NCI-H187 treated with DMSO at 0.1 percent for 48 hours (cell line): Measurements from ENCODE around the gene SLC5A7.

Source experiments
- DNase-seq: peaks from one replicate; lab custom pipeline; 2025; lab: John Stamatoyannopoulos, UW

Gene SLC5A7

GRCh38 chr2:107986278-107987217 is at the start of gene SLC5A7:
TSS of gene SLC5A7 (plus strand) at chr2:107986524. CDS start at chr2:107988156, 1,632 bp downstream.
- no peak for DNase-seq

DNA sequence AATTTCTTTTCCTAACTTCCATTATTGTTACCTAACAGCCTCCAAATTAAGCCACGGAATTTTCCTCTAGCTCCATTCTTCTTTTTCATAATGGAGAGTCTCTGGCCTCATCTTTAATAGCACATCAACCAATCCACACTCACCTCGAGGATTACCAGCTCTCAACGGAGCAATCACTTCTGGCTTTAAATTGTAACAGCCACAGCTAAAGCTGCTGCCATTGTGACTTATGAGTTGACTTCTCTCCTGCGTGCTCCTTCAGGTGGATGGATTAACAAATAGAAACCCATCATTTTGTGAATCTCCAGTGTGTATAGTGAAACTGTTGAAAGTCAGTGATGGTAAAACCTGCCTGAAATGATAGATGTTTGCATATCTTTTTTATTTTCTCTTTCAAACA is 24.9 kb upstream of the SLC5A7 start:
- DNase-seq, result no peak

GRCh38 chr2:107964185-107964584 is 22.1 kb upstream of the SLC5A7 start:
- DNase-seq, result no peak

- DNase-seq, result no peak
Measured at GRCh38 chr2:107984707-107985106, 1.6 kb upstream of the SLC5A7 start.

DNA sequence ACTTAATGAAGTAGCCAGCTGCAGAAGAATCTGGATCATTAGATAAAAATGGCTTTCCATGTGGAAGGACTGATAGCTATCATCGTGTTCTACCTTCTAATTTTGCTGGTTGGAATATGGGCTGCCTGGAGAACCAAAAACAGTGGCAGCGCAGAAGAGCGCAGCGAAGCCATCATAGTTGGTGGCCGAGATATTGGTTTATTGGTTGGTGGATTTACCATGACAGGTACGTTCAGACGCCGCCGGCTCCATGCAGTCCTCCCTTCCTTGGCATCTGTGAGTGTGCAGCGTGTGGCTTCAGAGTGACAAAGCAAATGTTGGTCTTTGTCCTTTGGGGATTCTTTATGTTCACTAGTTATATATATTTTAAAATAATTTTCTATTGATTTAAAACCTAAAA is 1.8 kb downstream of the SLC5A7 start:
- DNase-seq, result no peak

DNA sequence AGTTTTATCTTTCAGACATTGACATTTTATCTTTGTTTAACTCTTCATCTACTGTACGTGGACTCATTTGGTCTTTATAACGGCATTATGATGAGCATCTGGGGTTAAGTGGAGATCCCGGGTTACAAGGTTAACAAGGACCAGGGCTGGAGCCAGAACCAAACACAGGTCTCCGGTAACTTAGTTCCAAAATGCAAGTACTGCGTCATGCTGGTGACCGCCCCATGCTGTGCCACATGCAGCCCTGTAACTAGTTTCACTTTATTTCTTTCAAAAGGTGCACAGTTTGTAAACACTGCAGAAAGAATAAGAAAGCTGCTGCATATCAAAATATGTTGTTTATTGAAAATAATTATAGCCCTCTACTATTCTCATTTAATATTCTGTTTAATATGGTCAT is 3.1 kb downstream of the SLC5A7 start:
- DNase-seq, result no peak

- DNase-seq, result no peak
Measured at GRCh38 chr2:107990718-107991117, 4.4 kb downstream of the SLC5A7 start.

- no peak for DNase-seq
Measured at GRCh38 chr2:107992069-107992468, 5.7 kb downstream of the SLC5A7 start.

- no peak for DNase-seq
Measured at GRCh38 chr2:107999158-107999557, 12.8 kb downstream of the SLC5A7 start.

DNA sequence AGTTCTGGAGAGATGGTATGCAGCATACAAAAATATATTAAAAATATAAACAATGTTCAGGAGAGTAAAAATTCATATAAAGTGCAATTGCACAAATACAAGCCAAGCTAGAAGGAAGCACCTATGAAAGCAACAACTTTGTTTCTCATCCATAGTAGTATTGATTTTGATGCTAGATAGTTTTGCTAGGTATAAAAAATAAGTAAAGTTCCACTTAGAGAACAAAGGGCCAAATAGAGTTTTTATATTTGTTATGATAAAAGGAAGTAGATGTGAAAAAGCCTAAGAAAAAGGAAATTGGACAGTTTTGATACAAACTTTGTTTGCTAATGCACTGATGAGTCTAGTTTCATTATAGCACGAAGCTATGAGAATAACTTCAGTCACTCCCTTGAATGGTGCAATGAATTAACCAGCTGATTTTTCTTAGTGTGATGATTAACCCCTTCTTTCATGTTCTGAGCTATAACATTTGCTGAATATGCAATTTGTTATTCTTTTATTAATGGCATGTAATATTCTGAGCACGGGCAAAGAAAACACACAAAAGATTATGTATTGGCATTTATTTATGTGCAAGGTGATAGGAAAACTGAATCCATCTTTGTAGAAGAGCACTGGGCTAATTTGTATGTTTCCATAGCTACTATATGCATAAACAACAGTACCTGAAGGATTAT is 24.7 kb downstream of the SLC5A7 start:
- DNase-seq, result no peak

DNA sequence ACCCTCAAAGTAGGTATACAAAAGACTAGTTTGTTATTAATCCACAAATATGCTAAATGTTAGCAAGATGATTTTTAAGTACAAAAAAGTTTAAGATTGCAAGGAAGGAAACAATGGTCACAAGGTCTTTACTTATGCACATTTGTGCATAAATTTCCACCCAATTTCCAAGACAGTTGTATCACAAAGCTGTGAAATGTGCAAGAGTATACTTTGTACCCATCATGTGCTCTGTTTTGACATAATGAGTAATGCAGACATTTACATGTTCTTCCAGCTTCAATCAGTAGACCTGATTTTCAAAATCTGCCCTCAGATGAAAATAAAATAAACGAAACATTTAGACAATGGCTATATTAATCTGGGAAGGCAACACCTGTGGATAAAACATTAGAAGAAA is 27.0 kb downstream of the SLC5A7 start:
- no peak for DNase-seq

- no peak for DNase-seq
Measured at GRCh38 chr2:108022628-108023027, 36.3 kb downstream of the SLC5A7 start.

- no peak for DNase-seq
Measured at GRCh38 chr2:108023776-108024175, 37.5 kb downstream of the SLC5A7 start.

DNA sequence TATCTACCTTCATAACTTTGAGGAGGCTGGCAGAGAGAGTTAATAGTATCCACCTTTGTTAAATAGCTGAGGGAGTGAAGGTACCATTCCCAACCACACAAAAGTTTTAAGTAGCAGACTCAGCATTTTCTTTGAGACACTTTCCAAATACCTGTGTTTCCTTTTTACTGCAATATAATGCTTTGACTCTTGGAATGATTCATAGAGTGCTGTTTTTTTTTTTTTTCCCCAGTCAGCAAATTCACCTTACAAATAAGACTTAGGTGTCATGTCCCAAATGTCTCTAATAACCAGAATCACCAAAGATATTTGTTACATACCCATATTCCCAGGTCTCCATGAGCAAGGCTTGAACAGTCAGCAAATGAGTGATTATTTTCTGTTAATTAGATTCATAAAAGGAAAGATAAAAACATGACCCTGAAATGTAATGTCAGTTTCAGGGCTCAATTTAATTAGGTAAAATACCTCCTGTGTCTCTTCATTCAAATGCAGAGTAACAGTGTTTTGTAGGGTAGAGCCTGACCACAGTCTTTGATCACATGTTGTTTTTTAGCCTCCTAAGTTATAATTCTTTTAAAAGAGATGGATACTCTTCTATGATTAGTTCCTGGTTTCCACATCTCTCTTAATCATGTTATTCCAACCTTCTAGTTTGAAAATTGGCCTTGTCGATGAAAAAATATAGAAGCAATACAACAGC is 39.9 kb downstream of the SLC5A7 start:
- DNase-seq, result no peak

DNA sequence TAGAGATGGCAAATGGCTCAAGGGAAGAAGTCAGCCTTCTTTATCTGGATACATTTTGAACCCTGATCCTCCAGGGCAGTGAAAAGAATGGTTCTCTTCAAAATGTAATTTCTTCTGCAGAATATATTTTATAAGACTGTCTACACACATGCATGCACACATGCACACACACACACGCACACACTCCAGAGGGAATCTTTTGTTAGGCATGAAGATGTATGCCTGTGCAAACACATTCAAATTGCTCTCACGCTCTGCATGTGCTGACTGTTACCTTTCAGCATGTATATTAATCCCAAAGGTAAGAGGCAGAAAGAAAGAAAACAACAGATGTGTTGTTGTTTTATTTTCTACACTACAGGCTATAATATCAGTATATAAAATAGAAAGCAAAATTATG is 43.2 kb downstream of the SLC5A7 start:
- no peak for DNase-seq

DNA sequence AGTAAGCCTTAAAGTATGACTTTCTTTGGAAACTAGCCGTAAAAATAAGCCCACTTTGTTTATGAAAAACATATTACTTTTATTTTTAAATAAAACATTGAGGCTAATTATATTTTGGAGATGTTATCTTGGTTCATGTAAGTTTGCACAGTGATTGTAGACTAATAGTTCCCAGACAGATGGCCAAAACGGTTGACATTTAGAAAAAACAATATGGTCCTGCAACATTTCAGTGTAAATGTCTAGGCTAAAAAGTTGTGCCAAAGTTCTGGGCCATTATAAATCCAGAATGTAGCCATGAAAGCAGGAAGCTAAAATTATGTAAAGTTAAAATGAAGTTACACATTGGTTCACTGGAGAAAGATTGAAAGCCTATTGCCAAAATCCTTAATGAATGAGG is 43.6 kb downstream of the SLC5A7 start:
- no peak for DNase-seq

- no peak for DNase-seq
Measured at GRCh38 chr2:108031471-108031941, 45.2 kb downstream of the SLC5A7 start.

DNA sequence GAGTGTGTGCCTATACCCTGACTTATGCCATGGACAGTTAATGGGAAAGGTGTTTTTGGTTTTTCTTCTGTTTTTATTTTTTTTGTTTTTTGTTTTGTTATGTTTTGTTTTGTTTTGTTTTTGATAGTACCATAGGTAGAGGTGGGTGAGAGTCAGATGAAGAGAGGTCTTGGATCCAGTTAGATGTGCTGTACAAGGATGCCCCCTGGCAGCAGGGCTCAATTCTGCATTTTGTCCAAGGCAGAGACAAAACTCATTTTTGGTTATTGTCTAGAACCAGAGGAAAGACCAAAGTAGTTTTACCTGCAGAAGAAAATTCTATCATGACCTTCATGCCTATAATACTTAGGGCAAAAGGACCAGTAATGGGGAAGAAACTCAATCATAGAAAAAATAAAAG is 48.5 kb downstream of the SLC5A7 start:
- no peak for DNase-seq

- DNase-seq, result no peak
Measured at GRCh38 chr2:108048752-108049151, 62.4 kb downstream of the SLC5A7 start.

DNA sequence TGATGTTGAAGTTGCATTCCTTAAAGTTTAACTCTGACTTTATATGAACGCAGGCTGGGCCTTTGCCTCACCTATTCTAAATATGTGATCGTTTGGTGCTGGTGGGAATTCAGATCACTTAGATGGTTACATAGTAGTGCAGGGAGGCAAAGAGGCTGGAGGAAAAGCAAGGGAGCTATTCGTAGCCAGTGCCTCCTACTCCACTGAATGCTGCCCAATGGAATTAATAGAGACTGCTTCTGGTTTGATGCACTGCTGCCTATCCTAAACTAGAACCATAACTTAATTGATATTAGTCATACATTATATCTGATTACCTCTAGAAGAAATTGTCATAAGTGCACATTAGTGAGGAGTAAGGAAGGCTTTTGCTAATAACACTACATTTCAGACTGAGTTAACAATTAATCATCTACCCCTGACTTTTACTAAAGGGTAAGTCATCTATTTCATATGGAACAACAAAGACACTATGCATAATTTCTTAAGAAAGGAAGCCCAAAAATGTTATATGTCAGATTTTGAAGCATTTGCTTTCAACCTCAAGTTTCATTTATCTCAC is 72.3 kb downstream of the SLC5A7 start:
- no peak for DNase-seq

- DNase-seq, result no peak
Measured at GRCh38 chr2:108061439-108062042, 75.2 kb downstream of the SLC5A7 start.
